Skeletal muscle tissue (tissue), 4 donors: Measurements from ENCODE around the gene CASP8AP2. TPM values are rescaled to one million over a fixed set of nuclear protein-coding genes. Genes with fewer than 3 reads are reported as not detected.
"Not testable (repeated sequence)": the region's sequence is repeated elsewhere in the genome, so short reads cannot be mapped to it uniquely, and the experiment has no call there.

Experiments used
- H3K27ac ChIP-seq: one replicate; pipeline ENCODE4 v1.7.0; 2013; ENCODE audit warnings: mild to moderate bottlenecking, low read depth, low read length, inconsistent platforms
- H3K27me3 ChIP-seq, 3 donors: one replicate each; pipeline ENCODE4 v1.7.0; 2013; ENCODE audit warnings: low read length in 3 of 3; ENCODE audit not compliant: control insufficient read depth in 3 of 3, insufficient read depth in 3 of 3
- H3K36me3 ChIP-seq, 3 donors: one replicate each; pipeline ENCODE4 v1.7.0; 2013; ENCODE audit warnings: low read length in 3 of 3; ENCODE audit not compliant: control insufficient read depth in 3 of 3, insufficient read depth in 3 of 3
- H3K4me1 ChIP-seq, 3 donors: one replicate each; pipeline ENCODE4 v1.7.0; 2013; ENCODE audit warnings: low read length in 3 of 3, mild to moderate bottlenecking in 3 of 3; ENCODE audit not compliant: control insufficient read depth in 3 of 3, insufficient read depth in 3 of 3
- H3K4me3 ChIP-seq, 3 donors: one replicate each; pipeline ENCODE4 v1.7.0; 2013; ENCODE audit warnings: low read length in 3 of 3
- H3K9ac ChIP-seq, 3 donors: one replicate each; pipeline ENCODE4 v1.7.0; 2013; ENCODE audit warnings: low read length in 3 of 3, mild to moderate bottlenecking in 3 of 3, moderate library complexity in 2 of 3, low read depth in 1 of 3
- H3K9me3 ChIP-seq, 3 donors: one replicate each; pipeline ENCODE4 v1.7.0; 2013; ENCODE audit warnings: low read length in 3 of 3; ENCODE audit not compliant: control insufficient read depth in 3 of 3
- total RNA-seq: library from RNA; depleted of rRNA; stranded (reverse); fragments of >200 nt; gene quantifications from one replicate; pipeline ENCODE4 v1.2.3, GENCODE V29; 2014
- donor health status: Osteomylitis.

Gene CASP8AP2
- total RNA-seq, 1 donor from 2014 or later = 7.3 TPM

- Histone ChIP-seq H3K36me3 (peaks cover 5 to 37% (median 17%) of the 10 kb centered on the region in 3 donors), H3K27ac (peak overlapping the region; percentile 72), H3K9me3 (no peaks in the 10 kb centered on the region), H3K4me3 (no peak overlapping the region), H3K9ac (no peak overlapping the region), H3K27me3 (no peaks in the 10 kb centered on the region), H3K4me1 (peaks cover 0 to 18% (median 13%) of the 10 kb centered on the region in 3 donors)
Measured at GRCh38 chr6:89792881-89793280, 36.8 kb upstream of the CASP8AP2 start.

GRCh38 chr6:89793586-89793985, 36.1 kb upstream of the CASP8AP2 start:
- Histone ChIP-seq H3K9ac (no peak overlapping the region), H3K27ac (peak overlapping the region; percentile 72), H3K27me3 (no peaks in the 10 kb centered on the region), H3K9me3 (no peaks in the 10 kb centered on the region), H3K4me3 (peak overlapping the region in 2 of 3 donors; percentile 12 to 23), H3K36me3 (peaks cover 0 to 30% (median 10%) of the 10 kb centered on the region in 3 donors), H3K4me1 (peaks cover 0 to 18% (median 13%) of the 10 kb centered on the region in 3 donors)

GRCh38 chr6:89794324-89794723, 35.4 kb upstream of the CASP8AP2 start:
- Histone ChIP-seq H3K4me3 (no peak overlapping the region), H3K9me3 (no peaks in the 10 kb centered on the region), H3K27ac (peak overlapping the region; percentile 72), H3K27me3 (no peaks in the 10 kb centered on the region), H3K4me1 (peaks cover 0 to 18% (median 13%) of the 10 kb centered on the region in 3 donors), H3K36me3 (peaks cover 0 to 28% (median 14%) of the 10 kb centered on the region in 3 donors), H3K9ac (no peak overlapping the region)

GRCh38 chr6:89797317-89797716, 32.4 kb upstream of the CASP8AP2 start:
- H3K9me3 ChIP-seq = no peaks in the 10 kb centered on the region
- peaks cover 0 to 25% (median 7%) of the 10 kb centered on the region in 3 donors for H3K36me3 ChIP-seq
- H3K27ac ChIP-seq = no peak overlapping the region
- no peak overlapping the region for H3K9ac ChIP-seq
- H3K4me1 ChIP-seq = peaks cover 0 to 18% (median 13%) of the 10 kb centered on the region in 3 donors
- H3K4me3 ChIP-seq = no peak overlapping the region
- H3K27me3 ChIP-seq = no peaks in the 10 kb centered on the region

GRCh38 chr6:89799096-89799495, 30.6 kb upstream of the CASP8AP2 start:
- Histone ChIP-seq H3K27me3 (no peaks in the 10 kb centered on the region), H3K9me3 (no peaks in the 10 kb centered on the region), H3K9ac (no peak overlapping the region), H3K27ac (no peak overlapping the region), H3K36me3 (peaks cover 6 to 17% (median 14%) of the 10 kb centered on the region in 3 donors), H3K4me1 (peaks cover 0 to 6% (median 5%) of the 10 kb centered on the region in 3 donors), H3K4me3 (no peak overlapping the region)

GRCh38 chr6:89799756-89800155, 29.9 kb upstream of the CASP8AP2 start:
- Histone ChIP-seq H3K36me3 (peaks cover 6 to 14% (median 12%) of the 10 kb centered on the region in 3 donors), H3K27ac (no peak overlapping the region), H3K9me3 (no peaks in the 10 kb centered on the region), H3K27me3 (no peaks in the 10 kb centered on the region), H3K4me1 (no peaks in the 10 kb centered on the region), H3K9ac (no peak overlapping the region), H3K4me3 (no peak overlapping the region)

GRCh38 chr6:89803271-89803670, 26.4 kb upstream of the CASP8AP2 start:
- Histone ChIP-seq H3K36me3 (peaks cover 6 to 14% (median 12%) of the 10 kb centered on the region in 3 donors), H3K4me1 (no peaks in the 10 kb centered on the region), H3K9me3 (no peaks in the 10 kb centered on the region)

GRCh38 chr6:89805814-89806371, 23.8 kb upstream of the CASP8AP2 start:
- peaks cover 6 to 8% (median 8%) of the 10 kb centered on the region in 3 donors for H3K36me3 ChIP-seq
- no peaks in the 10 kb centered on the region for H3K4me1 ChIP-seq
- no peaks in the 10 kb centered on the region for H3K27me3 ChIP-seq
- no peak overlapping the region for H3K27ac ChIP-seq
- H3K9ac ChIP-seq = no peak overlapping the region
- no peaks in the 10 kb centered on the region for H3K9me3 ChIP-seq
- no peak overlapping the region for H3K4me3 ChIP-seq

More at GRCh38 chr6:89803271-89803670, 26.4 kb upstream of the CASP8AP2 start:
- no peak overlapping the region for H3K4me3 ChIP-seq
- no peaks in the 10 kb centered on the region for H3K27me3 ChIP-seq
- no peak overlapping the region for H3K9ac ChIP-seq
- H3K27ac ChIP-seq = no peak overlapping the region

GRCh38 chr6:89807581-89807980, 22.1 kb upstream of the CASP8AP2 start:
- H3K4me3 ChIP-seq = no peak overlapping the region
- no peaks in the 10 kb centered on the region for H3K27me3 ChIP-seq
- no peaks in the 10 kb centered on the region for H3K9me3 ChIP-seq
- no peak overlapping the region for H3K9ac ChIP-seq
- H3K4me1 ChIP-seq = no peaks in the 10 kb centered on the region
- peaks cover 0 to 6% (median 5%) of the 10 kb centered on the region in 3 donors for H3K36me3 ChIP-seq
- no peak overlapping the region for H3K27ac ChIP-seq

- not testable (repeated sequence) for H3K9ac ChIP-seq, H3K27ac ChIP-seq, H3K9me3 ChIP-seq, H3K36me3 ChIP-seq, H3K27me3 ChIP-seq, H3K4me3 ChIP-seq
- peaks cover 6 to 11% (median 10%) of the 10 kb centered on the region in 3 donors for H3K4me1 ChIP-seq
Measured at GRCh38 chr6:89813422-89813821, 16.3 kb upstream of the CASP8AP2 start.
